HG03575 (cell line): Measurements from ENCODE around the gene CABP5.

Experiments used
- ATAC-seq: cut with Tn5 transposase; IDR thresholded peaks from one replicate; pipeline ENCODE4 v1.9.1; 2021; ENCODE audit not compliant: unreplicated experiment, insufficient number of reproducible peaks, low FRiP score; ENCODE audit errors: extremely low read depth

Gene CABP5

DNA sequence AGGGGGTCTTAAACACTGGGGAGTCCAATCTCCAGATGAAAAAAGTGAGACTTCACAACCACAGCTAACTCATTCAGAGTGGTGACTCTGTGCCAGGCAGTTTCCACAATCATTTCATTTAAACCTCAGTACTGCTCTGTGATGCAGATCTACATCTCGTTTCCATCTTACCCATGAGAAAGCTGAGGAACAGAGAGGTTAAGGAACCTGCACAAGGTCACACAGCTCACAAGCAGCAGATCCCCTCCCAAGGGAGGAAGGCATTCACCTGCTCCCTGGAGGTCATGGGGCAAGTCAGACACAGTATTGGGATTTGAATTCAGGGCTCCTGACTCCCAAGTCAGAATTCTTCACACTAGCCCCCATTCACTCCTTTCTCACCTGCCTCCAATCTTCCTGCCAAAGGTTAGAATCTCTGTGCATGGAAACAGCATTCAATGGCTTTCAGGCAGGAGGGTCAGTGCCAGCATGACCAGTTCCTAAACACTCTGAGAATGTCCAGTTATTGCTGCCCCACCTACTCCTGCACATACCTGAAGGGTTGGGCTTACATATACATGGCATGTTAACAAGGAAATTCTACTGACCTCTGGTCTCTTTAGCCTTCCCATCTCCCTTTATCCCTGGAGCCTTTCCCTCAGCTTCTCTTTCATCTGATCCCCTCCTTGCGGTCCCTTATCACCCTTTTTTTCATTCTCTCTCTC lies 1.9 kb downstream of the CABP5 start:
- no peak for ATAC-seq

DNA sequence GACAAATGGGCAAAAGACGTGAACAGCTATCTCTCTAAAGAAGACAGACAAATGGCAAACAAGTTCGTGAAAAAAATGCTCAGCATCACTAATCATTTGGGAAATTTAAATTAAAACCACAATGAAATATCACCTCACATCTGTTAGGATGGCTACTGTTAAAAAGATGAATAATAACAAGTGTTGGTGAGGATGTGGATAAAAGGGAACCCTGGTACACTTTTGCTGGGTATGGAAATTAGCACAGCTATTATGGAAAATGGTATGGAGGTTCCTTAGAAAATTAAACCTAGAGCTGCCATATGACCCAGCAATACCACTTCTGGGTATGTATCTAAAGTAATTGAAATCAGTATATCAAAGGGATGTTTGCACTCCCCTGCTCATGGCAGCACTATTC lies 7.1 kb downstream of the CABP5 start:
- no peak for ATAC-seq

DNA sequence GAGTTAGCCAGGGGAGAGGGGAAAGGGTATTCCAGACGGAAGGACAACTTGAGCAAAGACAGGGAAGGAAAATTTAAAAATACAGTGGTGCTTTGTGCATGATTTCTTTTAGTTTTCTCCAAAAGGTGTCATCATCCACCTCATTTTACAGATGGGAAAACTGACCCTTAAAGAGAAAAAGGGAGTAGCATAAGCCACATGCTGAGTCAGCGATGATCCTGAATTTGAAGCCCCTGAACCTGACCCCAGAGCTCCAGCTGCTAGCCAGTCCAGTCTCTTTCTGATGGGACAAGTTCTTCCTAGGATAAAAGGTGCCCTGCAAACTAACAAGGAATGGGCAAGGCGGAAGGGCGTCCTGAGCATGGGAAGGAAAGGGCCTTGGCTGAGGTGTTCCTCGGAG lies 10.3 kb downstream of the CABP5 start:
- no peak for ATAC-seq

DNA sequence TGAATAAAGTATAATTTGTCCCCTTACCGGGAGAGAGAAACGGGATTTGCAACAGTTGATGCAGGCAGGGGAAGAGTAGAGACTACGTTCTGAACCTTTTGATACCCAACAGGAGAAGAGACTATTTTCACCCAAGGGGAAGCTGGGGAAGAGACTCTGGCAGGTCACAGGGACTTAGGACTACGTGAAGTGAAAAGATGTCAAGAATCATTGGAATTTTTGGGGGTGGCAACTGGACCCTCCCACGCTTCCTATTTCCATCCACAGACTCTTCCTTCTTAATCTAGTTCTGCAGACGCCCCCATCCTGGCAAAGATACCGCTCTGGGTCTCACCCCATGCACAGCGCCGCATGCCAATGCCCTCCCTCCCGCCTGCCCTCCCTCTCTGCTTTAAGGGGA lies 13.8 kb downstream of the CABP5 start:
- no peak for ATAC-seq

DNA sequence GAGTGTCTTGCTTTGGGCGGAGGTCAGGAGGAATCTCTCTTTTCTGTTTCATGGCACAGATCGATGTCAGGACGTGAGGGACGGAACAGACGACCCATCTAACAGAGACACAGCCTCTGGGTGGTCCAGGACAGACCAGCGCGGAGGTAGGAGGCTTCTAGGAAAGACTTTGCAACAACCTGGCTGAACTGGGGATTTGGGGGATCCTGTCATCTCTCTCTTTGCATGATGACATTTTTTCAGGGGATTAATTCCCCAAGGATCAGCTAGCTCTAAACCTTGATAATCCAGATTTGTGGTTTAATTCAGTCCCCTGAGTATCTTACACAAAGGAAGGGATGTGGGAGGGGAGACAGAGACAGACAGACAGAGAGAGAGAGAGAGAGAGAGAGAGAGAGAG lies 14.4 kb downstream of the CABP5 start:
- ATAC-seq: no peak

DNA sequence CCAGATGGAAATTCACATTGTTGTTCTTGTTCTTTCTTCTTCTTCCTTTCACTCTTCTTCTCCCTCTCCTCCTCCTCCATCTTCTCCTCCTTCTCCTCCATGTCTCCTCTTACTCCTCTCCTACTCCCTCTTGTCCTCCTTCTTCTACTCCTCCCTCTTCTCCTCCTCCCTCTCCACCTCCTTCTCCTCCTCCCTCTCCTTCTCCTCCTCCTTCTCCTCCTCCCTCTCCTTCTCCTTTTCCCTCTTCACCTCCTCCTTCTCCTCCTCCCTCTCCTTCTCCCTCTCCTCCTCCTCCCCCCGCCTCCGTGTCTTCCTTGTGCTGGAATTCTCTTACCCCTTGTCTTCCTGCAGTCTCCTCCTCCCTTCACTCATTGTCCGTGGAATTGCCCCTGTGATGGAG lies 18.4 kb downstream of the CABP5 start:
- ATAC-seq: no peak

DNA sequence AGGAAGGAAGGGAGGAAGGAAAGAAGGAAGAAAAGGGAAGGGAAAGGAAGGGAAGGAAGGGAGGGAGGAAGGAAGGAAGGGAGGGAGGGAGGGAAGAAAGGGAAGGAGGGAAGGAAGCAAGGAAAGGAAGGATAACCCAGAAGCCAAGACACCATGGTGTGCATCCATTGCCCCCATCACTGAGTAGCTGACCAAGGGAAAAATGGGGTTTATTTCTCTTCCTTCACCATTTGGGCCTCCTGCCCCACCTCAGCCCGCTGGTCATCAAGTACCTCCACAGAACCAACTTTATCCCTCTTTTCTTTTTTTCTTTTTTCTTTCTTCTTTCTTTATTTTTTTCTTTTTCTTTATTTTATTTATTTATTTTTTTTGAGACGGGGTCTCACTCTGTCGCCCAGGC lies 20.4 kb downstream of the CABP5 start:
- ATAC-seq: no peak

DNA sequence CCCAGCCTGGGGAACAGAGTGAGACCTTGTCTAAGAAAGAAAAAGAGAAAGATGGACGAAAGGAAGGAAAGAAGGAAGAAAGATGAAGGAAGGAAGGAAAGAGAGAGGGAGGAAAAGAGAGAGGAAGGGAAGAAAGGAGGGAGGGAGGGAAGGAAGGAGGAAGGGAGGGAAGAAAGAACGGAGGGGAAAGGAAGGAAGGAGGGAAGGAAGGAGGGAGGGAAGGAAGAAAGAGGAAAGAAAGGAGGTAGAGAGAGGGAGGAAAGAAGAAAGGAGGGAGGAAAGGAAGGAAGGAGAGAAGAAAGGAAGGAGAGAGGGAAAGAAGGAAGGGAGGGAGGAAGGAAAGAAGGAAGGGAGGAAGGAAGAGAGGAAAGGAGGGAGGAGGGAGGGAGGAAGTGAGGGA lies 20.9 kb downstream of the CABP5 start:
- no peak for ATAC-seq

- no peak for ATAC-seq
Observed at GRCh38 chr19:48020686-48021085, 23.2 kb downstream of the CABP5 start.

DNA sequence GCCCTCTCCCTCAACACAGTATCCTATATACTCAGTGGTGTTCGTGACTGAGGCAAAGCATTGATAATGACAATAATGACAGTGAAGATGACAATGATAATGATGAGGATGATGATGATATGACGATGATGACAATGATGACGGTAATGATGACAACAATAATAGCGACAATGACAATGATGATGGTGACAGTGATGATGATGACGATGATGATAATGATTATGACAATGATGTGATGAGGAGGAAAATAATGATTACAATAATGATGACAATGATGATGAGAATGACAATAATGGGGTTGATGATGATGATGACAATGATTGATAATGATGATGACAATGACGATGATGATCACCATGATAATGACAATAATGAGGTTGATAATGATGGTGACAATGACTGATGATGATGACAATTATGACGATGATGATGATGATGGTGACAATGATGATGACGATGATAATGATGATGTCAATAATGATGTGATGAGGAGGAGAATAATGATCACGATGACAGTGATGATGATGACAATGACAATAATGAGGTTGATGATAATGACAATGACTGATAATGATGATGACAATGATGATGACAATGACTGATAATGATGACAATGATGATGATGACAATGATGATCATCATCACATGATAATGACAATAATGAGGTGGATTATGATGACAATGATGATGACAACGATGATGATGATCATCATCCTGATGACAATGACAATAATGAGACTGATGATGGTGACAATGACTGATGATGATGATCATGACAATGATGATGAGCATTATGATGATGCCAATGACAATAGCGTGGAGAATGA lies 32.7 kb downstream of the CABP5 start:
- ATAC-seq: no peak

- ATAC-seq: no peak
Observed at GRCh38 chr19:48006762-48007161, 37.1 kb downstream of the CABP5 start.

GRCh38 chr19:48004236-48004635 lies 39.6 kb downstream of the CABP5 start:
- ATAC-seq: no peak

DNA sequence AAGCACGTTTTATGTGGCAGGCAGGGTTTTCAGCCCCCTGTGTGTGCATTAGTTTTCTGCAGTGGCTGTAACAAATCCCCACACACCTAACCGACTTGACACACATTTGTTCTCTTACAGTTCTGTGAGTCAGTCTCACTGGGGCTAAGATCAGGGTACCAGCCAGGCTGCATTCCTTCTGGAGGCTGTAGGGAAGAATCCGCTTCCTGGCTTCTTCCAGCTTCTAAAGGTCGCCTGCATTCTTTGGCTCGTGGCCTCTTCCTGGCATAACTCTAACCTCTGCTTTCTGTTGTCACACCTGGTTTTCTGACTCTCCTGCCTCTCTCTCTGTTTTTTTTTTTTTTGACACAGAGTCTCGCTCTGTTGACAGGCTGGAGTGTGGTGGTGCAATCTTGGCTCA lies 43.0 kb downstream of the CABP5 start:
- no peak for ATAC-seq

GRCh38 chr19:47998800-47999199 lies 45.1 kb downstream of the CABP5 start:
- ATAC-seq: no peak

DNA sequence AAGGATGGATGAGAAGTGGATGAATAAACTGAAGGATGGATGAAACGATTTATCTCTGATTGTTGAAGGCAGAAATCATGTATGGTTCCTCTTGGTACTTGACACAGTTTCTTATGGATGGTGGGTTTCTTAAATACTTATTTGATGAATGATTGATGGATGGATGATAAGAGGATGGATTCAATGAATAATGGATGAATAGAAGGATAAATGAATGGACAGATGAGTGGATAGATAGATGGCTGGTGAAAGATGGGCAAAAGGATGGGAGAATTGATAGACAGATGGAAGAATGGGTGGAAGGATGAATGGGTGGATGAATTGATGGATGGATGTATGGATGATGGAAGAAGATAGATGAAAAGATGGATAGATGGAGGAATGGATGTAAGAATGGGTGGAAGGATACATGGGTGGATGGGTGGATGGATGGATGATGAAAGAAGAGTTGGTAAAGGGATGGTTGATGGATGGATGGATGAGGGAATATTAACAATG lies 47.6 kb downstream of the CABP5 start:
- no peak for ATAC-seq

- no peak for ATAC-seq
Observed at GRCh38 chr19:47994209-47994802, 49.6 kb downstream of the CABP5 start, which contains the start of gene ELSPBP1. Gene ELSPBP1, plus strand, starts transcription at chr19:47994632. Its CDS starts 14,036 bp downstream, at chr19:48008668.

DNA sequence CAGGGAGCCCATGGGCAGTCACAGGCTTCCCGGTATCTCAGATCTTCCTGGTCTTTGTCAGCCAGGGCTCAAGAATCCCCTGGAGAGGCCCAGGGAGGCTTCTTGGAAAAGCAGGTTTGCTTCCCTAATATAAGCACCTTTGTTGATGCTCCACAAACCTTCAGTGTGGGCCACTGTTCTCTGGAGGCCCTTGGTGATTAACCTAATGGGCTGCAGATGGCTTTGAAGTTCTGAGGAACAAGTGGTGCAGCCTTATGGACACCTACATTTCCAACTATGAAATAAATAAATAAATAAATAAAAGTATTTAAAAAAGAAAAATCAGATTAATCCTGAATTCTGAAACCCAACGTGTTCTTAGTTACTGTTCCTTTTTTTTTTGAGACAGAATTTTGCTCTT lies 51.8 kb downstream of the CABP5 start, which contains the start of gene BSPH1:
BSPH1 (minus strand) TSS at position 101 of the 400 bp plus-strand sequence; CDS start at position 12, 89 bp downstream.
- no peak for ATAC-seq

- ATAC-seq: no peak
Observed at GRCh38 chr19:47991191-47991808, 52.6 kb downstream of the CABP5 start.
